Mesenchymal stem cell (in vitro differentiated cells and primary cell): ENCODE measurements around the gene ZIC3.

Experiments used
- DNase-seq: peaks from one replicate; pipeline ENCODE4 v3.0.0-alpha.2; 2013
- H2AFZ ChIP-seq: one replicate; pipeline ENCODE4 v1.6.1; 2013; ENCODE audit warnings: low read depth, mild to moderate bottlenecking, control low read depth, inconsistent platforms, low read length, moderate library complexity
- H2AK5ac ChIP-seq: 2 replicates; pipeline ENCODE4 v1.6.1; 2013; ENCODE audit warnings: low read length, moderate library complexity, mild to moderate bottlenecking, inconsistent platforms; ENCODE audit not compliant: severe bottlenecking
- H2BK120ac ChIP-seq: one replicate; pipeline ENCODE4 v1.6.1; 2013; ENCODE audit warnings: low read depth, mild to moderate bottlenecking, inconsistent platforms, low read length, moderate library complexity
- H2BK12ac ChIP-seq, 2 experiments: one replicate each; pipeline ENCODE4 v1.6.1; 2013; ENCODE audit warnings: inconsistent platforms in 2 of 2, low read length in 2 of 2, mild to moderate bottlenecking in 2 of 2, moderate library complexity in 2 of 2, control low read depth in 1 of 2
- H2BK15ac ChIP-seq: one replicate; pipeline ENCODE4 v1.6.1; 2013; ENCODE audit warnings: mild to moderate bottlenecking, low read depth, inconsistent platforms; ENCODE audit not compliant: poor library complexity, severe bottlenecking
- H2BK5ac ChIP-seq: 2 replicates; pipeline ENCODE4 v1.6.1; 2013; ENCODE audit warnings: low read depth, mild to moderate bottlenecking, low read length, control low read depth, inconsistent platforms; ENCODE audit not compliant: poor library complexity, severe bottlenecking
- H3K14ac ChIP-seq, 2 experiments: one replicate each; pipeline ENCODE4 v1.6.1; 2013; ENCODE audit warnings: inconsistent platforms in 2 of 2, low read length in 2 of 2, control low read depth in 1 of 2, mild to moderate bottlenecking in 1 of 2, moderate library complexity in 1 of 2
- H3K18ac ChIP-seq, 2 experiments: one replicate each; pipeline ENCODE4 v1.6.1; 2013; ENCODE audit warnings: inconsistent platforms in 2 of 2, low read length in 2 of 2, control low read depth in 1 of 2, low read depth in 1 of 2, mild to moderate bottlenecking in 1 of 2
- H3K23ac ChIP-seq, 2 experiments: one replicate each; pipeline ENCODE4 v1.6.1; 2013; ENCODE audit warnings: inconsistent platforms in 2 of 2, low read length in 2 of 2, mild to moderate bottlenecking in 2 of 2, moderate library complexity in 2 of 2, control low read depth in 1 of 2
- H3K27ac ChIP-seq: 2 replicates; pipeline ENCODE4 v1.5.1; 2013; ENCODE audit warnings: mild to moderate bottlenecking, moderate library complexity, low read length, control low read depth, inconsistent platforms; ENCODE audit not compliant: poor library complexity, severe bottlenecking
- H3K27me3 ChIP-seq, 2 experiments: 2 replicates each; pipeline versions ENCODE4 v1.6.1 to v1.7.0; 2013; ENCODE audit warnings: low read length in 2 of 2, mild to moderate bottlenecking in 2 of 2, moderate library complexity in 2 of 2, control low read depth in 1 of 2, inconsistent platforms in 1 of 2; ENCODE audit not compliant: control insufficient read depth in 1 of 2, insufficient read depth in 1 of 2
- H3K36me3 ChIP-seq, 2 experiments: 2 replicates each; pipeline versions ENCODE4 v1.6.1 to v1.7.0; 2013; ENCODE audit warnings: low read length in 2 of 2, control low read depth in 1 of 2, inconsistent platforms in 1 of 2, low read depth in 1 of 2, mild to moderate bottlenecking in 1 of 2; ENCODE audit not compliant: insufficient read depth in 2 of 2, control insufficient read depth in 1 of 2
- H3K4ac ChIP-seq, 2 experiments: one replicate each; pipeline ENCODE4 v1.6.1; 2013; ENCODE audit warnings: inconsistent platforms in 2 of 2, low read length in 2 of 2, mild to moderate bottlenecking in 2 of 2, moderate library complexity in 2 of 2, control low read depth in 1 of 2, low read depth in 1 of 2
- H3K4me1 ChIP-seq: 2 replicates; pipeline ENCODE4 v1.6.1; 2013; ENCODE audit warnings: low read depth, low read length, control low read depth; ENCODE audit not compliant: control insufficient read depth, insufficient read depth
- H3K4me2 ChIP-seq: 2 replicates; pipeline ENCODE4 v1.6.1; 2013; ENCODE audit warnings: low read length, mild to moderate bottlenecking, inconsistent platforms; ENCODE audit not compliant: poor library complexity, severe bottlenecking
- H3K4me3 ChIP-seq, 2 experiments: 2 replicates each; pipeline versions ENCODE4 v1.5.1 to v1.7.0; 2013; ENCODE audit warnings: low read length in 2 of 2, mild to moderate bottlenecking in 2 of 2, control low read depth in 1 of 2, low read depth in 1 of 2; ENCODE audit not compliant: insufficient read depth in 1 of 2
- H3K79me1 ChIP-seq: replicated peaks from 2 replicates; pipeline ENCODE4 v1.6.1; 2013; ENCODE audit warnings: mild to moderate bottlenecking, control low read depth, low read length, inconsistent platforms; ENCODE audit not compliant: poor library complexity, severe bottlenecking
- H3K9ac ChIP-seq: 2 replicates; pipeline ENCODE4 v1.7.0; 2013; ENCODE audit warnings: mild to moderate bottlenecking, low read length, moderate library complexity
- H3K9me3 ChIP-seq: 2 replicates; pipeline ENCODE4 v1.7.0; 2013; ENCODE audit warnings: mild to moderate bottlenecking, low read length; ENCODE audit not compliant: control insufficient read depth
- H4K8ac ChIP-seq: one replicate; pipeline ENCODE4 v1.6.1; 2013; ENCODE audit warnings: inconsistent platforms, mild to moderate bottlenecking, low read length, moderate library complexity
- H4K91ac ChIP-seq: one replicate; pipeline ENCODE4 v1.6.1; 2013; ENCODE audit warnings: mild to moderate bottlenecking, low read length, inconsistent platforms
- WGBS: methylation state at CpG from one replicate; pipeline ENCODE4 v1.1.7; 2013; ENCODE audit warnings: mixed read lengths; 5-methylcytosine and 5-hydroxymethylcytosine counted together

The ZIC3 gene

GRCh38 chrX:137573324-137574101, 7.6 kb downstream of the ZIC3 start:
- H3K79me1 ChIP-seq, result no peaks in the 10 kb centered on the region
- H2BK5ac ChIP-seq, result no peak overlapping the region
- H3K4me2 ChIP-seq, result no peak overlapping the region
- no peak overlapping the region for H3K23ac ChIP-seq
- H3K36me3 ChIP-seq, result no peaks in the 10 kb centered on the region
- no peak overlapping the region for H4K8ac ChIP-seq
- no peak overlapping the region for H3K9ac ChIP-seq
- no peak overlapping the region for H4K91ac ChIP-seq
- peaks cover 40 to 46% of the 10 kb centered on the region in 2 experiments for H3K27me3 ChIP-seq
- no peak overlapping the region for H2AFZ ChIP-seq
- no peak for DNase-seq
- H3K9me3 ChIP-seq, result peaks cover 4% of the 10 kb centered on the region
- H3K14ac ChIP-seq, result no peak overlapping the region
- H3K4ac ChIP-seq, result no peak overlapping the region
- H3K18ac ChIP-seq, result no peak overlapping the region
- H2AK5ac ChIP-seq, result no peak overlapping the region
- H2BK120ac ChIP-seq, result no peak overlapping the region
- no peak overlapping the region for H2BK12ac ChIP-seq
- WGBS, result 10% methylated on average over 44 of the region's 44 CpGs
- no peaks in the 10 kb centered on the region for H3K4me1 ChIP-seq
- no peak overlapping the region for H3K4me3 ChIP-seq
- H3K27ac ChIP-seq, result no peak overlapping the region
- H2BK15ac ChIP-seq, result no peak overlapping the region

GRCh38 chrX:137574102-137574783, 8.3 kb downstream of the ZIC3 start:
- H4K8ac ChIP-seq, result no peak overlapping the region
- no peak overlapping the region for H4K91ac ChIP-seq
- H2AK5ac ChIP-seq, result no peak overlapping the region
- H3K9me3 ChIP-seq, result peaks cover 4% of the 10 kb centered on the region
- peaks cover 34 to 43% of the 10 kb centered on the region in 2 experiments for H3K27me3 ChIP-seq
- H3K79me1 ChIP-seq, result no peaks in the 10 kb centered on the region
- DNase-seq, result no peak
- no peak overlapping the region for H2AFZ ChIP-seq
- no peak overlapping the region for H3K14ac ChIP-seq
- H3K9ac ChIP-seq, result no peak overlapping the region
- no peak overlapping the region for H3K4ac ChIP-seq
- no peaks in the 10 kb centered on the region for H3K4me1 ChIP-seq
- no peak overlapping the region for H2BK12ac ChIP-seq
- H3K4me3 ChIP-seq, result no peak overlapping the region
- no peak overlapping the region for H3K18ac ChIP-seq
- no peak overlapping the region for H2BK15ac ChIP-seq
- H2BK120ac ChIP-seq, result no peak overlapping the region
- 3% methylated on average over 23 of the region's 67 CpGs for WGBS
- H3K27ac ChIP-seq, result no peak overlapping the region
- no peak overlapping the region for H2BK5ac ChIP-seq
- H3K23ac ChIP-seq, result no peak overlapping the region
- H3K4me2 ChIP-seq, result no peak overlapping the region
- H3K36me3 ChIP-seq, result no peaks in the 10 kb centered on the region

- no peak overlapping the region for H3K18ac ChIP-seq
- H3K4me2 ChIP-seq, result no peak overlapping the region
- no peaks in the 10 kb centered on the region for H3K4me1 ChIP-seq
- WGBS, result 12% methylated on average over 23 of the region's 29 CpGs
- H3K79me1 ChIP-seq, result no peaks in the 10 kb centered on the region
- no peak overlapping the region for H4K8ac ChIP-seq
- H4K91ac ChIP-seq, result no peak overlapping the region
- H2BK120ac ChIP-seq, result no peak overlapping the region
- DNase-seq, result no peak
- no peak overlapping the region for H3K27ac ChIP-seq
- no peak overlapping the region for H3K14ac ChIP-seq
- peaks cover 28 to 37% of the 10 kb centered on the region in 2 experiments for H3K27me3 ChIP-seq
- H3K4ac ChIP-seq, result no peak overlapping the region
- H3K4me3 ChIP-seq, result no peak overlapping the region
- no peak overlapping the region for H2AFZ ChIP-seq
- H2BK5ac ChIP-seq, result no peak overlapping the region
- H2BK12ac ChIP-seq, result no peak overlapping the region
- H3K36me3 ChIP-seq, result no peaks in the 10 kb centered on the region
- H2BK15ac ChIP-seq, result no peak overlapping the region
- H3K23ac ChIP-seq, result no peak overlapping the region
- peaks cover 4% of the 10 kb centered on the region for H3K9me3 ChIP-seq
- H2AK5ac ChIP-seq, result no peak overlapping the region
- no peak overlapping the region for H3K9ac ChIP-seq
Observed at GRCh38 chrX:137574784-137575293, 8.9 kb downstream of the ZIC3 start.

GRCh38 chrX:137575596-137576255, 9.8 kb downstream of the ZIC3 start:
- Histone ChIP-seq H3K27ac (no peak overlapping the region), H3K9me3 (peaks cover 4% of the 10 kb centered on the region), H4K8ac (no peak overlapping the region), H3K4me1 (no peaks in the 10 kb centered on the region), H3K4me3 (no peak overlapping the region), H3K23ac (no peak overlapping the region), H2BK120ac (no peak overlapping the region), H2BK12ac (no peak overlapping the region), H3K27me3 (peaks cover 23 to 30% of the 10 kb centered on the region in 2 experiments), H2BK15ac (no peak overlapping the region), H3K4me2 (no peak overlapping the region), H3K36me3 (no peaks in the 10 kb centered on the region), H3K79me1 (no peaks in the 10 kb centered on the region), H4K91ac (no peak overlapping the region), H3K9ac (no peak overlapping the region), H3K14ac (no peak overlapping the region), H3K4ac (no peak overlapping the region), H2AK5ac (no peak overlapping the region), H2AFZ (no peak overlapping the region), H3K18ac (no peak overlapping the region), H2BK5ac (no peak overlapping the region)
- 15% methylated on average over 9 of the region's 13 CpGs for WGBS
- no peak for DNase-seq
